CD1c-positive myeloid dendritic cell (primary cell): ENCODE measurements around the gene HIVEP2.

Experiments used
- DNase-seq: peaks from one replicate; pipeline ENCODE4 v3.0.0-alpha.2; 2016; ENCODE audit errors: extremely low spot score

The HIVEP2 gene

GRCh38 chr6:142738731-142739130, 206.2 kb downstream of the HIVEP2 start:
- DNase-seq, result no peak

- no peak for DNase-seq
Measured at GRCh38 chr6:142738035-142738396, 207.0 kb downstream of the HIVEP2 start.

GRCh38 chr6:142737368-142738034, 207.5 kb downstream of the HIVEP2 start:
- DNase-seq, result peak; percentile 26

- no peak for DNase-seq
Measured at GRCh38 chr6:142735204-142735603, 209.8 kb downstream of the HIVEP2 start.

GRCh38 chr6:142732790-142733189, 212.2 kb downstream of the HIVEP2 start:
- DNase-seq, result no peak

- DNase-seq, result no peak
Measured at GRCh38 chr6:142731611-142732010, 213.4 kb downstream of the HIVEP2 start.

GRCh38 chr6:142729618-142730017, 215.4 kb downstream of the HIVEP2 start:
- DNase-seq, result no peak

GRCh38 chr6:142728910-142729481, 216.0 kb downstream of the HIVEP2 start:
- peak; percentile 25 for DNase-seq

- peak; percentile 15 for DNase-seq
Measured at GRCh38 chr6:142728364-142728763, 216.6 kb downstream of the HIVEP2 start.

GRCh38 chr6:142726616-142727015, 218.4 kb downstream of the HIVEP2 start:
- DNase-seq, result no peak

GRCh38 chr6:142725024-142725770, 219.8 kb downstream of the HIVEP2 start:
- peak; percentile 6 for DNase-seq

GRCh38 chr6:142722841-142723240, 222.1 kb downstream of the HIVEP2 start:
- no peak for DNase-seq

GRCh38 chr6:142722012-142722411, 223.0 kb downstream of the HIVEP2 start:
- peak; percentile 16 for DNase-seq

GRCh38 chr6:142721215-142721920, 223.6 kb downstream of the HIVEP2 start:
- DNase-seq, result peak; percentile 51

GRCh38 chr6:142718667-142719191, 226.2 kb downstream of the HIVEP2 start:
- DNase-seq, result no peak

- no peak for DNase-seq
Measured at GRCh38 chr6:142716097-142716496, 228.9 kb downstream of the HIVEP2 start.

- DNase-seq, result no peak
Measured at GRCh38 chr6:142714951-142715785, 229.8 kb downstream of the HIVEP2 start.

- DNase-seq, result no peak
Measured at GRCh38 chr6:142713959-142714358, 231.0 kb downstream of the HIVEP2 start.

- DNase-seq, result no peak
Measured at GRCh38 chr6:142712231-142712630, 232.7 kb downstream of the HIVEP2 start.

- DNase-seq, result no peak
Measured at GRCh38 chr6:142708651-142709050, 236.3 kb downstream of the HIVEP2 start.

GRCh38 chr6:142707255-142707654, 237.7 kb downstream of the HIVEP2 start:
- DNase-seq, result peak; percentile 21
